HG02885 (cell line): ENCODE data around the gene MYBPC2.

Experiments
- ATAC-seq: cut with Tn5 transposase; IDR thresholded peaks from one replicate; pipeline ENCODE4 v1.9.1; 2021; ENCODE audit warnings: mild to moderate bottlenecking; ENCODE audit not compliant: unreplicated experiment, poor library complexity

The MYBPC2 gene

GRCh38 chr19:50477751-50478515, 45.2 kb downstream of the MYBPC2 start:
- no peak for ATAC-seq

- ATAC-seq, result no peak
Observed at GRCh38 chr19:50478901-50479715, 46.4 kb downstream of the MYBPC2 start.

- ATAC-seq, result no peak
Observed at GRCh38 chr19:50479761-50480251, 47.1 kb downstream of the MYBPC2 start.

GRCh38 chr19:50480281-50481111, 47.8 kb downstream of the MYBPC2 start:
- no peak for ATAC-seq

- no peak for ATAC-seq
Observed at GRCh38 chr19:50481351-50482149, 48.9 kb downstream of the MYBPC2 start.

- ATAC-seq, result no peak
Observed at GRCh38 chr19:50482271-50482855, 49.7 kb downstream of the MYBPC2 start.

- no peak for ATAC-seq
Observed at GRCh38 chr19:50482916-50483315, 50.2 kb downstream of the MYBPC2 start.

GRCh38 chr19:50485284-50485955, 52.7 kb downstream of the MYBPC2 start:
- no peak for ATAC-seq

GRCh38 chr19:50486823-50487515, 54.3 kb downstream of the MYBPC2 start:
- no peak for ATAC-seq

- no peak for ATAC-seq
Observed at GRCh38 chr19:50488389-50489194, 55.9 kb downstream of the MYBPC2 start.

GRCh38 chr19:50489461-50490011, 56.8 kb downstream of the MYBPC2 start:
- no peak for ATAC-seq

- no peak for ATAC-seq
Observed at GRCh38 chr19:50490411-50490811, 57.7 kb downstream of the MYBPC2 start.

- no peak for ATAC-seq
Observed at GRCh38 chr19:50490991-50491472, 58.3 kb downstream of the MYBPC2 start.

GRCh38 chr19:50492303-50493052, 59.8 kb downstream of the MYBPC2 start:
- no peak for ATAC-seq

GRCh38 chr19:50493171-50493570, 60.5 kb downstream of the MYBPC2 start:
- no peak for ATAC-seq
